GM18498 (cell line): ENCODE results near the gene NT5DC4.

Experiments used
- ATAC-seq: cut with Tn5 transposase; IDR thresholded peaks from one replicate; pipeline ENCODE4 v1.9.1; 2021; ENCODE audit warnings: mild to moderate bottlenecking, moderate library complexity; ENCODE audit not compliant: unreplicated experiment

NT5DC4 gene

GRCh38 chr2:112722816-112723546 lies 2.2 kb downstream of the NT5DC4 start:
- ATAC-seq, result no peak

- ATAC-seq, result no peak
Measured at GRCh38 chr2:112723547-112723940, 2.7 kb downstream of the NT5DC4 start.

DNA sequence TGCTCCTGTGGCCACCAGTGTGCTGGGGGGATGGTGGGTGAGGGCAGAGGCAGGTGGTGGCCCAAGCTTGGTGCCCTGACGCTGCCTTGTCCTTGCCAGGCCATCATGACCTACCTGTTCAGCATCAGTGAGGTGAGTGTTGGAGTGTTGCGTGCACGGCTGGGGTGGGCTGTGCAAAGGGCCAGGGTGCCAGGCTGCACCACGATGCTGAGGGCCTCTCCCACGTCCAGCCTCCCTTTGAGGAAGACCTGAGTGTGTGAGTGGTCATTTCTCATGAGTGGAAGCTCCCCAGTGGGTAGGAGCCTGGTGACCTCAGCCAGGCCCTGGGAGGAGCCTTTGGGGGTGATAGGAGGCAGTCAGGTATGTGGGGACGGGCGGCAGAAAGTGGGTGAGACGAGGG lies 3.2 kb downstream of the NT5DC4 start:
- no peak for ATAC-seq

DNA sequence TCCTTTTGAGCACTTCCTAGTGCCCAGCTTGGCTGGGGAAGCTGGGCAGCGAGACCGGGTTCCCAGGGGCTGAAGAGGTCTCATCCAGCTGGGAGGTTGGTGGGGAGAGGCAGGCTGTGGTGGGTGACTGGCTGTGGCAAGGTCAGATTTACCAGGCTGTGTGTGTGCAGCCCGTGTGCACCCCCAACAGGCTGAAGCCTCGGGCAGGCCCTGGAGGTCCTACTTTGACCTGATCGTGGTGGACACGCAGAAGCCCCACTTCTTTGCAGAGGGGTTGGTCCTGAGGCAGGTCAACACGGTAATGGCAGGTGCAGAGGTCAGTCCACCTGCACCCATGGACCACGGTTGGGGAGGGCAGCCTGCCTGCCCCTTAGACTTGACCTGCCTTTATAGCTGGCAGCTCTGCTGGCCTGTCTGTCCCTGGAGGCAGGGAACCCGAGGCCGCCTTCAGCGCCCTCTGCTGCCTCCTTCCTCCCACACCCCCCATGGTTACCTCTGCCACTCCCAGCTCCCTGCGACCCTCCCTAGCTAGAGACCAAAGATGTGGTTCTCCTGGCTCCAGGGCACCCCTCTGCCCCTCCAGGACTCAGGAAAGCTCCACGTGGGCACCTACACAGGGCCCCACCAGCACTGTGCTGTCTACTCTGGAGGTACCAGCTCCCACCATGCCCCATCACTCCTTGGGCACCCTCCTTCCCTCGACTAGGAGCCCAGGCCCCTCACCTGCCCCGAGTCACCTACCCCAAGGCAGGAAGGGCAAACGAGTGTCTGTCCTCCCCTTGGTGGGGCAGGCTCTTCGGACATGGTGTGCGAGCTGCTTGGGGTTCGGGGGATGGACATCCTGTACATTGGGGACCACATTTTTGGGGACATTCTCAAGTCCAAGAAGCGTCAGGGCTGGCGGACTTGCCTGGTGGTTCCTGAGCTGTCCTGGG lies 4.0 kb downstream of the NT5DC4 start:
- no peak for ATAC-seq

DNA sequence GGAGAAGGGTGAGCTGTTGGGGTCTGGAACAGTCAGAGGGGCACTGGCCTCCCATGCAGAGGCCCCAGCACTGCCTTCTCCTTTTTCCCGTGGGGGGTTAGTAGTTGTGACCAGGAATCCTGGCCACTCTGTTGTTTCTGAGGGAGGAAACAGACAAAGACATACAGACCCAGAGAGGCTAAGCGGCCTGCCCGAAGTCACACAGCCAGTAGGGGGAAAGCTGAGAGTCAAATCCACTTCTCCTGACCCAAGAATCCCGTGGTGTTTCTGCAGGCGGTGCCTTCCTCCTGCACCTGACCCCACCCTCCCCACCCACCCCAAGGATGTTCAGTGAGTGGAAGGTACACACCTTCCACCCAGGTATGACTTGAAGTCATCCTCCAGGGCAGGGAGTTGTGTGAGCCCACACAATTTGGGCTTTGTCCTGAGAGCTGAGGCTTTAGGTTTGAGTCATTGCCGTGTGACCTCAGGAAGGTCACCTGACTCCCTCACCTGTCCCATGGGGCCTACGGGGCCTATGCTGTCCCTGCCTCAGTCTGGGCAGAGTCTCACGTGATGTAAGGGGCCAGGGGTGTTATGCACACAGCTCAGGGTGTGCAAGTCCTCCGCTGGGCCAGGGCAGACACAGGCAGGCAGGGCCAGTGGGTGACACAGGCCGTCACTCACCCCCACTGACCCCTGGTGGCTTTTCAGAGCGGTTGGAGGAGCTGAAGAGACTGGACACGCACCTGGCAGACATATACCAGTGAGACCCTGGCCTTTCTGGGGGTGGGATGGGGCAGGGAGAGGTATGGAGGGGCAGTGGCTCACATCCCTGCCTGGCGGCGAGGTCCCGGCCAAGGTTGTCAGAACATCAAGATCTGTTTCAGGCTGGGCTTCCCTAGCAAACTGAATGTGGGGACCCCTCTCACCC lies 5.0 kb downstream of the NT5DC4 start:
- ATAC-seq, result no peak

- peak; percentile 90 for ATAC-seq
Measured at GRCh38 chr2:112726487-112727190, 5.8 kb downstream of the NT5DC4 start.

DNA sequence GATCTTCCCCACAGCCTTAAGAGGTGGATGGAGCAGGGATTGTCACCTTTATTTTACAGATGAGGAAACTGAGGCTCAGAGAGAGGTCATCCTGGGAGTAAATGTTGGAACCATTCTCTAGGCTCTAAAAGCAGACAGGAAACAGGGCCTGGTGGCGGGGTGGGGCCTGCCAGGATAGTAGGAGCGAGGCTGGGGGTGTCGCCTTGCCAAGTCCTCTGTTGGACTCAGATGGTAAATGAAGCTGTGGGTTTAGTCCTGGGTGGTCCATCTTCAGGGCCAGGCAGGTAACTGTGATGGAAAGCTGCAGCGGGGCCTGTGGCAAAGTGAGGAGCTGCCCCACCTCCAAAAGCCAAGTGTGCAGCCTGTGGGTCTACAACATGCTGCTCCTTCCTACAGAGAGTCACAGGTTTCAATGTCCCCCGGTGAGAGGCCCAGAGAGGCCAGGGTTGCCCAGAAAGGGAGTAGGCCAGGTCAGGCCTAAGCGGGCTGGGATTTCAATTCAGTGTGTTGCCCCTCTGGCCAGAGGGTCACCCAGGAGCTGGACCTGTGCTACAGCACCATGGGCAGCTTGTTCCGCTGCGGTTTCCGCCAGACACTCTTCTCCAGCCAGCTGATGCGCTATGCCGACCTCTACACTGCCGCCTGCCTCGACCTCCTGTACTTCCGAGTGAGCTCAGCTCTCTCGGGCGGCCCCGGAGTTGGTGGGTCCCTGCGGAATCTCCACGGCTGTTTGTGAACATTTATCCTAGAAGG lies 6.6 kb downstream of the NT5DC4 start:
- no peak for ATAC-seq

- no peak for ATAC-seq
Measured at GRCh38 chr2:112728029-112728362, 7.2 kb downstream of the NT5DC4 start.

- ATAC-seq, result no peak
Measured at GRCh38 chr2:112728378-112729175, 7.8 kb downstream of the NT5DC4 start.

- no peak for ATAC-seq
Measured at GRCh38 chr2:112730216-112730615, 9.4 kb downstream of the NT5DC4 start.

DNA sequence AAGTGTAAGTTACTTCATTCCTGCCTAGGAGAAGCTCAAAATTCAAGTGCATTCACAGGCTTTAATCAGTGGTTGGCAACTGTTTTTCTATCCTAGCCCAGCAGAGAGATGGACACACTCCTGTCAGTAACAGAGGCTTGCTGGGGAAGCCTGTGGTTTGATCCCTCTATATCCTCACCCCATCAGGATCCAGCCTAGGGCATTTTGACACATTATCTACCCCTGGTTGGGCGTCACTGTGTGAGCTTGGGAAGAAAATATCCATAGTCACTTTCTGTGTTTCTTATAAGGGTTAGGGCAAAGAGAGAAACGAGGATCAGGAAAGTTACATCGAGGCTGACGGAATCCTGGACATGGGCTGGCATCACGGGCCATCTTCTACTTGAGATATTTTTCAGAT lies 10.0 kb downstream of the NT5DC4 start:
- no peak for ATAC-seq

DNA sequence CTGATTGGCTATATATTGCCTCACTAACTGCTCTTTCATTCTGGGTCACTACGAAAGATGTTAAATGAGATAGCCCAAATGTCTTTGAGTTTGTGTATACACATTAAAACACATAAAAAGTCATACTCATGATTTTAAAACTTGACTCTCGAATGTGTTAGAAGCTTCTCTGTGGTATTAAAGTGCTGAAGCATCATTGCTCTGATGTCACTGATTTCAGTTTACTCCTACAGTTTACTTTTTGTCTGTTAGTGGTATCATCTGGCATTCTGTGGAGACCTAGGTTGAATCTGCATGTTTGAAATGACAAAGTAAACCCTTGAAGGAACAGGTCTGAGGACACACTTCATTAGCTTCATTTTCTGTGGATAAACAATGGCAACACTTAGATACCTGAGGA lies 10.7 kb downstream of the NT5DC4 start:
- no peak for ATAC-seq

DNA sequence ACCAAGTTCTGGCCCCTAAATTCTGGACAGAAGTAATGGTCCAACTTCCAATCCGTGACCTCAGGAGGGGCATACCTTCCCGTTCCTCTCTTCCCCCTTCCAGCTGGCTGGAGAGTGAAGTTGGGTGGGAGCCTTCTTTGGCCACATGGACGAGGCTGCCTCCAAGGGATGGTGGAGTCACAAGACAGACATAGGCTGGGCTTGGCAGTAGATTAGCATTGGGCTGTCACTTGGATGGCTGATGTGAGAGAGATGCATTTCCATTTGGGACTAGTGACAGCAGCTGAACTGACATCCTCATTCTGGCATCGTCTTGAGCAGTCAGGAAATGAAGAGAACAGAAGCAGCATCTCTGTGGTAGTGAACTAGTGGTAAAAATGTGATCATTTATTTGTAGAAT lies 12.6 kb downstream of the NT5DC4 start:
- no peak for ATAC-seq

- no peak for ATAC-seq
Measured at GRCh38 chr2:112733871-112734270, 13.1 kb downstream of the NT5DC4 start.

GRCh38 chr2:112737542-112738232 lies 16.9 kb downstream of the NT5DC4 start:
- no peak for ATAC-seq

DNA sequence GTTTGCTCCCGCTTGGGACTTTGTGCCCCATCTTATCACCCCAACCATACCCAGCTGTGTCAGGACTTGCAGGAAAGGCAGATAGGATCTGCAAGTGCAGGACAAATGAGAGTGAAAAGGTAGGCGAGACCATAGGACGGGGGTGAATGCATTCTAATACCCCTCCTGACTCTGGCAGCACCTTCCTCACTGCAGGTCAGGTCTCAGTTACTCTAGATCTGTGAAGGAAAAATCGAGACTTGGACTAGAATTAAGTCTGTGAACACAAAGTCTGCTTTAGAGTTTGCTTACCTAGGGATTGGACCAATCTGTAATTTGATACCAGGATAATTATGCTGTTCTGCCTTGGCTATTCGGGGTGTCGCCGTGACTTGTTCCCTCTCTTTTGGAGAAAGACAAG lies 19.7 kb downstream of the NT5DC4 start:
- ATAC-seq, result no peak

DNA sequence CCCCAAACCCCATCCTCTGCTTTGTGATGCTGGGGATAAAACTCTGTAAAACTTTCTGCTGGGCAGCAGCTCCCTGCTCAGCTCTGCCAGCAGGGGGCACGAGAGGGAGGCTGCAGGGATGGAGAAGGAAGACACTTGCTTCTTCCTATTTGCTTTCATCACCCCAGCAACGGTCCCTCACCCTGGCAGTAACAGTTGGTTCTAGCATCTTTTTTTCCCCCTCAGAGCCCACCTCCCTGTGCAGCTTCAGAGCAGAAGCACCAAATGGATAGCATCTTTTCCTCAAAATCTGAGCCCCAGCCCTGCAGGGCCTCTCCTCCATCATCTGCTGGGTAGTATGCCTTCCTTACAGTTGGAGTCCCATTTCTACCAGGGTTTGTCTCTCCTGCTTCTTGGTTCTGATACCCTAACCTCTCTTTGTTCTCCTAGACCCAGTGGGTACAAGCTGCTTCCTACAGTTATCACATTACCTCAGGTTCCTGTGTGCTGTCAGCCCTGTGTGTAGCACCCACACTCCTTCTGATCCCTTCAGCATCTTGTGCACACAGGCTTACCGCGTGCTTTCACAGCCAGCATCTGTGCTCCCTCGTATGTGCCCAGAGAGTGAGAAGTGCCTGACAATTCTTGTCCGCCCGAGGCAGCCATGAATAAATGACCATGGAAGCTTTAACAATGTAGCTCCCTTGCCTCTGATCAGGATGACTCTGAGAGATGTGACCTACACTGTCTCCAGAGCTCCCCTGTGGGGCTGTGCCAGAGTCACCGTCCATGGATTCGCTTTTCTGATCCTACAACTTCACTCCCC lies 29.1 kb downstream of the NT5DC4 start:
- ATAC-seq, result no peak

DNA sequence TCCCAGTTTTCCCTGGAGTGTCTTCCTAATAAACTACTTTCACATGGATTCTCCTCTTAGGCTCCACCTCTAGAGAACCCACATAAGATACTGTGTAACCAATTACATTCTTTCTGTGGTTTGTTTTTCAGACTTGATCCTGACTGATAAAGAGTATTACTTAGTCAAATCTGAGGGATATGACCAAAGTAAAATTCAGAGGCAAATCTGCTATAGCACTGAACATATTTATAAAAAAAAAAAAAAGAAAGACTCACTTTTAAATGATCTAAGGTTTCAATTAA lies 29.7 kb downstream of the NT5DC4 start:
- ATAC-seq, result no peak
